Measurements from ENCODE around the gene VPS4A.

VPS4A gene

DNA sequence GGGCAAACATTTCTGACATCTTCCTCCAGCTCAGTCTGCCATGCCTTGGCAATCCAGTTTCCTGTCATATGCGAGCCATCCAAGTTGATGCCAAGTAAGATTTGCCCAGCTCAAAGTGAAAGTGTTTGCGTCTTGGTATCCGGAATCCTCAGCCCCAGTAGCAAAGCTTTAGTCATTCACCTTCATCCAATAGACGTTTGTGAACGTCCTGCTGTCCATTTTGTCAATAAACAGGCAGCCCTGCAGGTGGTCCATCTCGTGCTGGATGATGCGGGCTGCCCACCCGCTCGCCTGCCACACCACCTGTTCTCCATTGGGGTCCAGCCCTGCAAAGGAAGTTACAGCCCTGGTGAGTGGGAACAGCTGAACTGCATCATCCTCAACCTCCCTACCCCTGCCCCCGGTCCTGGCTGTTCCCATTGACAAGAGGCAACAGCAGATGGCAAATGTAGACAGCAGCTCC, 17.7 kb downstream of the VPS4A start:
- Histone ChIP-seq H3K9ac (ENCODE audit: low read length) (peak overlapping the region; percentile 96), H3K4me3 (ENCODE audit: low read length) (peak overlapping the region; percentile 88), H3K36me3 (ENCODE audit: control insufficient read depth, insufficient read depth, low read length, severe bottlenecking) (peaks cover 55% of the 10 kb centered on the region), H3K4me1 (ENCODE audit: control insufficient read depth, insufficient read depth, low read length) (peaks cover 42% of the 10 kb centered on the region), H3K27me3 (replicated peaks; ENCODE audit: control insufficient read depth, insufficient read depth, low read length) (no peaks in the 10 kb centered on the region), H3K9me3 (ENCODE audit: control insufficient read depth, low read length) (no peaks in the 10 kb centered on the region)
- no peak for DNase-seq (ENCODE audit: low read depth)

DNA sequence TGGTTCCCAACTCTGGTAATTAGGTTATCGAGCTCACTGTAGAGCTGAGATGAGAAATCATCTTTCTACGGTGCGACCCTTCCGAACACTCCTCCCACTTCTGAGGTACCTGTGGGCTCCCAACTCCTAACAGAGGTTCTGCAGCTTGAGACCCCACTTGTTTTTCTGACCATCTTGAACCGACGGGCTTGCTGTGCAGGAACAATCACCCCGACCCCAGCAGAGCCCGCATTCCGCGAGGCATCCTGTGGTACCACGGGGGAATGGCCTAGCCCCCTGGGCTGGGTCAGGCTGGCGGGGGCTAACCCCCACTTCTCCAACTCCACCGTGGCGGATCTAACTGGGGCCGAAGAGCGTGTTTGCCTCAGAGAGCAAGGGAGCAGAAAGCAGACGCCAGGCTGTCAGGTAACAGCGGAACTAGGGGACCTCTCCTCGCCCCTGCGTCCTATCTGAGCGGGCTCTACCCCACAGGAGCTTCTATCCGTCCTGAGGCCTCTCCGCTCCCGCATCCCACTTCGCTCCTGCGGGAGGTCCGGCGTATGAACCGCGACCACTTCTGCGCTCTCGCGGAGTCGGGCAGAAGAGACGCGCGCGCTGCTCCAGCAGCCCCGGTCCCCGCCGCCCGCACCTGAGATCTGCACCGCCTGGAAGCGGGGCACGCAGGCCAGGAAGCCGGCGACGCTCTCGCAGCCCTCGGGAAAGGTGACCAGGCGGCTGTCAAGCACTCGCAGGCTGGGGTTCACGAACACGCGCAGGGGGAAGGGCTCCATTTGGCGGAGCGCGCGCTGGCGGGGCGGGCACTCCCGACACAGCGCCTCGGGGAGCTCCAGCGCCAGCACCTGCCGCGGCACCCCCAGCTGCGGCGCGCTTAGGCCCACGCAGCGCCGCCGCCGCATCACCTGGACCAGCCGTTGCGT, 18.5 kb downstream of the VPS4A start:
- Histone ChIP-seq H3K4me3 (ENCODE audit: low read length) (peak overlapping the region; percentile 88), H3K9me3 (ENCODE audit: control insufficient read depth, low read length) (no peaks in the 10 kb centered on the region), H3K9ac (ENCODE audit: low read length) (peak overlapping the region; percentile 96), H3K27me3 (replicated peaks; ENCODE audit: control insufficient read depth, insufficient read depth, low read length) (no peaks in the 10 kb centered on the region), H3K4me1 (ENCODE audit: control insufficient read depth, insufficient read depth, low read length) (peaks cover 37% of the 10 kb centered on the region), H3K36me3 (ENCODE audit: control insufficient read depth, insufficient read depth, low read length, severe bottlenecking) (peaks cover 55% of the 10 kb centered on the region)
- no peak for DNase-seq (ENCODE audit: low read depth)

DNA sequence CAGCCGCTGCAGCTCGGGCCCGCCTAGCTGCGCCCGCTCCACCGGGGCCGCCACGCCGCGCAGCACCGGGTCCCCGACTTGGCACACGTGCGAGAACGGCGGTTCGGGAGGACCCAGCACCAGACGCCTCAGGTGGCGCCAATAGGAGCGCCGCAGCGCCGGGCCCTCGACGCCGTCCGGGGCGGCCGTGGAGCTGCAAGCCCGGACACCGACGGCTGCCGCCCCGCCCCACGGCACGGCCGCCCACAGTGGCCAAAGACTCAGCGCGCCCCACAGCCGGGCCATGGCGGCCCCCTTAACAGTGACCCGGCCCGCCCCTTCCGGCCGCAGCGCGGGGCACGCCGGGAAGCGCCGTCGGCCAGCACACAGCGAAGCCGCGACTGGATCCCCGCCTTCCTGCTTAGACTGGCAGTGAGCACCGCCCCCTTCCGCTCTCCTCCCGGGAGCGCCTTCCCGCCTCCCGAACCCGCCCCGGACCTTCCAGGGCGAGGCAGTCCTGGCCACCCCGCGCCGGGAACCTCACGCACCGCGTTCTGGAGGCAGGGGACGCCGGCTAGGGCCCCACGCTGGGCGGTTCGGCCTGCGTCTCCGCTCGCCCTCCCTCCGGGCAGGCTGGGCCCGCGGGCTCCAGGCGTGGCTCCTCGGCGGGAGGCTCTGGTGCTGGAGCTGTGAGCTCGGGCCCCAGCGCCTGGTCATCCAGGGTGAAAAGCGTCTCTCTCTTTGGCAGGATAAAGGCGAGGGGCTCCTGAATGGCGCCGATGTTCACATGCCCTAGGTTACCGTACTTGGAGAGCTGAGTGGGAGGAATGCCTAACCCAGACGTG, 19.3 kb downstream of the VPS4A start, which contains the start of gene PDF:
TSS of gene PDF (minus strand) at position 303 of the 824 bp plus-strand sequence. CDS start at position 285, 18 bp downstream.
- H3K27me3 ChIP-seq (replicated peaks; ENCODE audit: control insufficient read depth, insufficient read depth, low read length): no peaks in the 10 kb centered on the region
- peak within 1 kb of the TSS; percentile 96 for H3K9ac ChIP-seq (ENCODE audit: low read length)
- peaks cover 32% of the 10 kb centered on the region for H3K4me1 ChIP-seq (ENCODE audit: control insufficient read depth, insufficient read depth, low read length)
- DNase-seq (ENCODE audit: low read depth): peak; percentile 98
- no peaks in the 10 kb centered on the region for H3K9me3 ChIP-seq (ENCODE audit: control insufficient read depth, low read length)
- peaks cover 58% of the 10 kb centered on the region for H3K36me3 ChIP-seq (ENCODE audit: control insufficient read depth, insufficient read depth, low read length, severe bottlenecking)
- H3K4me3 ChIP-seq (ENCODE audit: low read length): peak within 1 kb of the TSS; percentile 88

DNA sequence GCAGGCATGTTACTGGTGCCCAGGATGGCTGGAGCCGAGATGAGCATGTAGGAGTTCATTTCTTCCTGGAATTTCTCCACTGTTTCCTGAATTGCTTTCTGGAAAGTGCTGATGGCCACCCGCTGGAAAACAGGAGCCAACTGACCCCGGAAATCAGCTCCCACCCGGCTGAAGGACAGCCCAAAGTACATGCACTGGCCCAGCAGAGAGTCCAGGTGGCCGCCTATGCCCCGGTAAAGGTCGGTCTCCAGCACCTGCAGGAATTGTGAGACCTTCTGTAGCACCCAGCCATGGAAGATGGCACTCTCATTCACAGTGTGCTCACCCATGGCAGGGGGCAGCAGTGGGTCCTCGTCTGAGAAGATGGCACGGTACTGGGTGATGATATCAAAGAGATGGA, 23.5 kb downstream of the VPS4A start:
- peaks cover 48% of the 10 kb centered on the region for H3K36me3 ChIP-seq (ENCODE audit: control insufficient read depth, insufficient read depth, low read length, severe bottlenecking)
- peaks cover 7% of the 10 kb centered on the region for H3K4me1 ChIP-seq (ENCODE audit: control insufficient read depth, insufficient read depth, low read length)
- no peaks in the 10 kb centered on the region for H3K27me3 ChIP-seq (replicated peaks; ENCODE audit: control insufficient read depth, insufficient read depth, low read length)
- H3K4me3 ChIP-seq (ENCODE audit: low read length): no peak overlapping the region
- H3K9ac ChIP-seq (ENCODE audit: low read length): no peak overlapping the region
- DNase-seq (ENCODE audit: low read depth): no peak
- no peaks in the 10 kb centered on the region for H3K9me3 ChIP-seq (ENCODE audit: control insufficient read depth, low read length)

DNA sequence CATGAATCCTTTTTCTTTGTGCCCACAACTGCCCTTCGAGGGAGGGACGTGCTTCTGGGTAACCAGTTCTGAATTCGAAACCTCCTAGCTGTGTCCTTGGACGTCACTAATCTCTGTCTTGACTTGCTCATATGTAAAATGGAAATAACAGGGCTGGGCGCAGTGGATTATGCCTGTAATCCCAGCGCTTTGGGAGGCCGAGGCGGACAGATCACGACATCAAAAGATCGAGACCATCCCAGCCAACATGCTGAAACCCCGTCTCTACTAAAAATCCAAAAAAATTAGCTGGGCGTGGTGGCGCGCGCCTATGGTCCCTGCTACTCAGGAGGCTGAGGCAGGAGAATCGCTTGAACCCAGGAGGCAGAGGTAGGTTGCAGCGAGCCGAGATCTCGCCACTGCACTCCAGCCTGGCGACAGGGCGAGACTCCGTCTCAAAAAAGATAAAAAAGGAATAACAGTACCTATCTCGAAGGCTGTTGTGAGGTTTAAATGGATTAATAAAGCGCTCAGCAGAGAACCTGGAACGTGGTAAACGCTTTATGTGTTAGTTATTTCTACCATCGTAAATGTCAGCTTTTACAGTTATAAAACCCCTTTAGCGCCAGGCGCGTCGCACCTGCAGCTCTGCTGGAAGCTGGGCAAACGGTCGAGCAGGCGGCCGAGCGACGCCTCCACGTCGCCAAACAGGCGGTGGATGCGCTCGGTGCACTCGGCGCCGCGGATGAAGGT, 27.6 kb downstream of the VPS4A start:
- Histone ChIP-seq H3K9ac (ENCODE audit: low read length) (peak overlapping the region; percentile 98), H3K27me3 (replicated peaks; ENCODE audit: control insufficient read depth, insufficient read depth, low read length) (no peaks in the 10 kb centered on the region), H3K36me3 (ENCODE audit: control insufficient read depth, insufficient read depth, low read length, severe bottlenecking) (peaks cover 52% of the 10 kb centered on the region), H3K4me3 (ENCODE audit: low read length) (peak overlapping the region; percentile 99), H3K4me1 (ENCODE audit: control insufficient read depth, insufficient read depth, low read length) (peaks cover 20% of the 10 kb centered on the region), H3K9me3 (ENCODE audit: control insufficient read depth, low read length) (no peaks in the 10 kb centered on the region)
- DNase-seq (ENCODE audit: low read depth): no peak

DNA sequence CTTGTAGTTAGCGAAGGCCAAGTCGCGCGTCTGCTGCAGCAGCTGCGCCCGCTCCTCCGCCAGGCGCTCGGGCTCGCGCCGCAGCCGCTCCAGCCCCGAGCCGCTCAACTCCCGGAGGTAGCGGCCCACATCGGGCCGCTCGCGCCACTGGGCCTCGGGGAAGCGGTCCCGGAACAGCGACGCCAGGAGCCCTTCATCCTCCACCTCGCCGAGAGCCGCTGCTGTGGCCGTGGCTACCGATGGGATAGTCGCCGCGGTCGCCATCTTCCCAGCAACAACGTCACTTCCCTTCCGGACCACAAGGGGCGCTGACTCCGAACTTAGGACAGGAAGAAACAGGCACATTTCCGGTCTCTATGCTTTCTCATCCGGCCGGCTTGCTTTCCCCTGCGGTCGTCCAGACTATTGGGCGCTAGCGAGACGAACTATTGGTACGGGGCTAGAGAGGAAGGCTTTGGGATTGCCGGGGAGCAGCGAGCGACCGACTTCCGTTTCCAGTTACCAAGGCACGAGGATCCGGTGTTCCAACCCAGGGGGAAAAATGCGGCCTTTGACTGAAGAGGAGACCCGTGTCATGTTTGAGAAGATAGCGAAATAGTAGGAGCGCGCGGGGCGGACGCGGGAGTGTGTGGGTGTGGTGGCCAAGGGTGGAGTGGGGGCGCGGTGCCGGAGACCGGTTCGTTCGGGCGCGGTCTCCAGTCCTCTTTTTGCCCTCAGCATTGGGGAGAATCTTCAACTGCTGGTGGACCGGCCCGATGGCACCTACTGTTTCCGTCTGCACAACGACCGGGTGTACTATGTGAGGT, 28.3 kb downstream of the VPS4A start, which contains the start of the genes COG8 and NIP7:
TSS of gene COG8 (minus strand) at position 276 of the 806 bp plus-strand sequence. CDS start at position 264, 12 bp downstream.
TSS of gene NIP7 (plus strand) at position 484 of the 806 bp plus-strand sequence. CDS start at position 542, 58 bp downstream.
- Histone ChIP-seq H3K36me3 (ENCODE audit: control insufficient read depth, insufficient read depth, low read length, severe bottlenecking) (peaks cover 50% of the 10 kb centered on the region), H3K27me3 (replicated peaks; ENCODE audit: control insufficient read depth, insufficient read depth, low read length) (no peaks in the 10 kb centered on the region), H3K4me1 (ENCODE audit: control insufficient read depth, insufficient read depth, low read length) (peaks cover 20% of the 10 kb centered on the region)

DNA sequence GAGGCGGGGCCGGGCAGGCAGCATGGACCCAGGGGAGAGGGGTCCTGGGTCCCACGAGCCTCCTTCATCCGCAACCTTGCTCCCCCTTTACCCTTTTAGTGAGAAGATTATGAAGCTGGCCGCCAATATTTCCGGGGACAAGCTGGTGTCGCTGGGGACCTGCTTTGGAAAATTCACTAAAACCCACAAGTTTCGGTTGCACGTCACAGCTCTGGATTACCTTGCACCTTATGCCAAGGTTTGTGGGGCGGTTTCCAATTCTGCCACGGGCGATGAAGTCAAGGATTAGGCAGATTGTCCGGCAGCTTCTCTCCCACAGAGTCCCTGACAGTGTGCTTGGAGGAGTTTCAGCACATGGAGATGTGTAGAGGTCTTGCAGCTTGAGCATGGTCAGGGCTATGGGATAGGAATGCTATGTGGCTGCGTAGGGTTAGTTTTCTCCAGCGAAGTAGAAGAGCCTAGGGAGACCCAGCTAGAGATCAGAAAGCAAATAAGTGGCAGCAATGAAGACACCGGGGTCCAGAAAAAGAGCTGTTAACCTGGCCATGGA, 29.0 kb downstream of the VPS4A start:
- H3K9me3 ChIP-seq (ENCODE audit: control insufficient read depth, low read length): no peaks in the 10 kb centered on the region
- peaks cover 43% of the 10 kb centered on the region for H3K36me3 ChIP-seq (ENCODE audit: control insufficient read depth, insufficient read depth, low read length, severe bottlenecking)
- DNase-seq (ENCODE audit: low read depth): peak; percentile 32
- peak overlapping the region; percentile 98 for H3K9ac ChIP-seq (ENCODE audit: low read length)
- peaks cover 20% of the 10 kb centered on the region for H3K4me1 ChIP-seq (ENCODE audit: control insufficient read depth, insufficient read depth, low read length)
- peak overlapping the region; percentile 99 for H3K4me3 ChIP-seq (ENCODE audit: low read length)
- no peaks in the 10 kb centered on the region for H3K27me3 ChIP-seq (replicated peaks; ENCODE audit: control insufficient read depth, insufficient read depth, low read length)

More for the DNA sequence above, 28.3 kb downstream of the VPS4A start, which contains the start of the genes COG8 and NIP7:
- peak within 1 kb of the TSS; percentile 98 for H3K9ac ChIP-seq (ENCODE audit: low read length)
- peak within 1 kb of the TSS; percentile 99 for H3K4me3 ChIP-seq (ENCODE audit: low read length)
- DNase-seq (ENCODE audit: low read depth): peak; percentile 99
- H3K9me3 ChIP-seq (ENCODE audit: control insufficient read depth, low read length): no peaks in the 10 kb centered on the region

DNA sequence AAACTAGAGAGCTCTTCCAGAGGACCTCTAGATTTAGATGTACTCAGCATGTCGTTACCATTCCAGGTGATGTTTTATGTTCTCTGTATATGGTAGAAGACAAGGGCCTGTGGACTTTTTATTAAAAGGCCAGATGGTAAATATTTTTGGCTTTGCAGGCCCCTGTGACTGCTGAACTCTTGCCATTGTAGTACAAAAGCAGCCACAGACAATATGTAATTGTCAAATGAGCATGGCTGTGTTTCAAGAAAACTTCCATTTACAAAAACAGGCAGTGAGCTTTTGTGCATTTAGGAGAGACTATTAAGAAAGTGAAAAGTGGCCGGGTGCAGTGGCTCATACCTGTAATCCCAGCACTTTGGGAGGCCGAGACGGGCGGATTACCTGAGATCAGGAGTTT, 33.0 kb downstream of the VPS4A start:
- H3K27me3 ChIP-seq (replicated peaks; ENCODE audit: control insufficient read depth, insufficient read depth, low read length): no peaks in the 10 kb centered on the region
- no peak overlapping the region for H3K9ac ChIP-seq (ENCODE audit: low read length)
- no peak for DNase-seq (ENCODE audit: low read depth)
- no peak overlapping the region for H3K4me3 ChIP-seq (ENCODE audit: low read length)
- H3K9me3 ChIP-seq (ENCODE audit: control insufficient read depth, low read length): no peaks in the 10 kb centered on the region
- H3K36me3 ChIP-seq (ENCODE audit: control insufficient read depth, insufficient read depth, low read length, severe bottlenecking): peaks cover 38% of the 10 kb centered on the region
- H3K4me1 ChIP-seq (ENCODE audit: control insufficient read depth, insufficient read depth, low read length): peaks cover 13% of the 10 kb centered on the region

DNA sequence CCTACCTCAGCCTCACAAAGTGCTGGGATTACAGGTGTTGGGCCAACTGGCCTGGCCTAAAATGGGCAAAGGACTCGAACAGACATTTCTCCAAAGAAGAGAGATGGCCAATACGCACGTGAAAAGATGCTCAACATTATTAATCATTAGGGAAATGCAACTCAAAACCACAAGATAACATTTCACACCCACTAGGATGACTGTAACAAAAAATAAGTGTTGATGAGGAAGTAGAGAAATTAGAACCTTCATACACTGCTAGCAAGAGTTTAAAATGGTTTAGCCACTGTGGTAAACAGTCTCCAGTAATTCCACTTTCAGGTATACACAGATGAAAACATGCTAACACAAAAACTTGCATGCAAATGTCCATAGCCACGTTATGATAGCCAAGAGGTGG, 34.8 kb downstream of the VPS4A start:
- Histone ChIP-seq H3K36me3 (ENCODE audit: control insufficient read depth, insufficient read depth, low read length, severe bottlenecking) (peaks cover 44% of the 10 kb centered on the region), H3K27me3 (replicated peaks; ENCODE audit: control insufficient read depth, insufficient read depth, low read length) (no peaks in the 10 kb centered on the region), H3K4me1 (ENCODE audit: control insufficient read depth, insufficient read depth, low read length) (peaks cover 7% of the 10 kb centered on the region), H3K9me3 (ENCODE audit: control insufficient read depth, low read length) (no peaks in the 10 kb centered on the region), H3K4me3 (ENCODE audit: low read length) (no peak overlapping the region), H3K9ac (ENCODE audit: low read length) (no peak overlapping the region)
- DNase-seq (ENCODE audit: low read depth): no peak

DNA sequence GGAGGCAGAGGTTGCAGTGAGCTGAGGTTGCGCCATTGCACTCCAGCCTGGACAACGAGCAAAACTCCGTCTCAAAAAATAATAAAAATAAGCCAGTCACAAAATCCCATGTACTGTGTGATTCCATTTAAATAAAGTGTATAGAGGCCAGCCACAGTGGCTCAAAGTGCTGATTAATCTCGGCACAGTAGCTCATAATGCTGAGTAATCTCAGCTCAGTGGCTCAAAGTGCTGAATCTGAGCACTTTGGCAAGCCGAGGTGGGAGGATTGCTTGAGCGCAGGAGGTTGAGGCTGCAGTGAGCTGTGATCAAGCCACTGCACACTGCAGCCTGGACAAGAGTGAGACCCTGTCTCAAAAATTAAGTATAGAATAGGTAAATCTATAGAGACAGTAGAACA, 35.5 kb downstream of the VPS4A start:
- H3K4me1 ChIP-seq (ENCODE audit: control insufficient read depth, insufficient read depth, low read length): no peaks in the 10 kb centered on the region
- H3K9me3 ChIP-seq (ENCODE audit: control insufficient read depth, low read length): no peaks in the 10 kb centered on the region
- H3K9ac ChIP-seq (ENCODE audit: low read length): no peak overlapping the region
- peaks cover 44% of the 10 kb centered on the region for H3K36me3 ChIP-seq (ENCODE audit: control insufficient read depth, insufficient read depth, low read length, severe bottlenecking)
- no peaks in the 10 kb centered on the region for H3K27me3 ChIP-seq (replicated peaks; ENCODE audit: control insufficient read depth, insufficient read depth, low read length)
- no peak overlapping the region for H3K4me3 ChIP-seq (ENCODE audit: low read length)
- DNase-seq (ENCODE audit: low read depth): no peak
